Measurements from ENCODE around the gene CTTNBP2NL.

CTTNBP2NL gene

GRCh38 chr1:112508278-112509004 lies 112.4 kb downstream of the CTTNBP2NL start, which contains the start of gene WNT2B:
WNT2B (plus strand) TSS chr1:112508965; CDS start chr1:112509263, 298 bp downstream.
- no peak for TF ChIP-seq Cebpa-rat (IDR thresholded peaks at IDR 0.05)
- 0 out of 2 replicates have a peak within 1 kb of the TSS, but pooled peaks have one; percentile 11 for H3K9ac ChIP-seq
- peaks cover 59% of the 10 kb centered on the region for H3K27me3 ChIP-seq
- H4K20me1 ChIP-seq = peaks cover 11% of the 10 kb centered on the region; the same call in 1 of the 2 replicates
- H3K4me3 ChIP-seq = peak within 1 kb of the TSS; percentile 68
- no peaks in the 10 kb centered on the region for H3K36me3 ChIP-seq
- H3K4me2 ChIP-seq = peak within 1 kb of the TSS; percentile 92
- no peak within 1 kb of the TSS for H3K27ac ChIP-seq
- H3K4me1 ChIP-seq = peaks cover 40% of the 10 kb centered on the region
- H3K9me3 ChIP-seq = peaks cover 10% of the 10 kb centered on the region

- TF ChIP-seq Cebpa-rat (IDR thresholded peaks at IDR 0.05) = no peak
- Histone ChIP-seq H3K9ac (no peak overlapping the region), H4K20me1 (peaks cover 11% of the 10 kb centered on the region; the same call in 1 of the 2 replicates), H3K4me2 (peak overlapping the region; percentile 92), H3K9me3 (peaks cover 10% of the 10 kb centered on the region), H3K36me3 (no peaks in the 10 kb centered on the region), H3K4me3 (peak overlapping the region; percentile 68), H3K27ac (no peak overlapping the region), H3K4me1 (peaks cover 40% of the 10 kb centered on the region), H3K27me3 (peaks cover 52% of the 10 kb centered on the region)
Measured at GRCh38 chr1:112509005-112509659, 113.1 kb downstream of the CTTNBP2NL start.

- Histone ChIP-seq H3K9me3 (peaks cover 10% of the 10 kb centered on the region), H3K4me3 (no peak overlapping the region), H3K36me3 (no peaks in the 10 kb centered on the region), H3K9ac (no peak overlapping the region), H3K4me2 (no peak overlapping the region), H4K20me1 (peaks cover 11% of the 10 kb centered on the region; the same call in 1 of the 2 replicates), H3K27ac (no peak overlapping the region), H3K4me1 (peaks cover 39% of the 10 kb centered on the region), H3K27me3 (peaks cover 49% of the 10 kb centered on the region)
- no peak for TF ChIP-seq Cebpa-rat (IDR thresholded peaks at IDR 0.05)
Measured at GRCh38 chr1:112509660-112510178, 113.7 kb downstream of the CTTNBP2NL start.

GRCh38 chr1:112510340-112510739 lies 114.3 kb downstream of the CTTNBP2NL start:
- TF ChIP-seq Cebpa-rat (IDR thresholded peaks at IDR 0.05) = no peak
- peaks cover 49% of the 10 kb centered on the region for H3K27me3 ChIP-seq
- no peak overlapping the region for H3K9ac ChIP-seq

More at GRCh38 chr1:112510340-112510739, 114.3 kb downstream of the CTTNBP2NL start:
- Histone ChIP-seq H3K4me2 (no peak overlapping the region), H4K20me1 (peaks cover 11% of the 10 kb centered on the region; the same call in 1 of the 2 replicates), H3K36me3 (no peaks in the 10 kb centered on the region), H3K4me1 (peaks cover 33% of the 10 kb centered on the region), H3K27ac (no peak overlapping the region), H3K9me3 (peaks cover 10% of the 10 kb centered on the region), H3K4me3 (no peak overlapping the region)

All from BLaER1 (cell line).